OCI-LY1 (cell line): ENCODE measurements around the gene NT5DC1.

ENCODE experiments used
- CTCF ChIP-seq: fragments of 200-600 bp; sonication (generic), shearing (Covaris generic); IDR thresholded peaks from 2 replicates; pipeline ENCODE4 v1.5.1; 2017; ENCODE audit warnings: mild to moderate bottlenecking, antibody characterized with exemption, low read length, moderate library complexity, mixed read lengths
- EZH2 ChIP-seq: fragments of 200-600 bp; sonication (generic), shearing (Covaris generic); IDR thresholded peaks from 2 replicates; pipeline ENCODE4 v1.8.0; 2017; ENCODE audit warnings: borderline replicate concordance, mixed run types, mild to moderate bottlenecking, antibody characterized with exemption, low read length, moderate library complexity, mixed read lengths

- TF ChIP-seq CTCF (no peak), EZH2 (no peak)
Observed at GRCh38 chr6:116180375-116180774, 79.7 kb downstream of the NT5DC1 start.
